ENCODE results near the gene ARID1A. TPM values are rescaled to one million over a fixed set of nuclear protein-coding genes. Genes with fewer than 3 reads are reported as not detected.

The ARID1A gene
- total RNA-seq, 1 donor from 2014 or later, result 187 TPM

DNA sequence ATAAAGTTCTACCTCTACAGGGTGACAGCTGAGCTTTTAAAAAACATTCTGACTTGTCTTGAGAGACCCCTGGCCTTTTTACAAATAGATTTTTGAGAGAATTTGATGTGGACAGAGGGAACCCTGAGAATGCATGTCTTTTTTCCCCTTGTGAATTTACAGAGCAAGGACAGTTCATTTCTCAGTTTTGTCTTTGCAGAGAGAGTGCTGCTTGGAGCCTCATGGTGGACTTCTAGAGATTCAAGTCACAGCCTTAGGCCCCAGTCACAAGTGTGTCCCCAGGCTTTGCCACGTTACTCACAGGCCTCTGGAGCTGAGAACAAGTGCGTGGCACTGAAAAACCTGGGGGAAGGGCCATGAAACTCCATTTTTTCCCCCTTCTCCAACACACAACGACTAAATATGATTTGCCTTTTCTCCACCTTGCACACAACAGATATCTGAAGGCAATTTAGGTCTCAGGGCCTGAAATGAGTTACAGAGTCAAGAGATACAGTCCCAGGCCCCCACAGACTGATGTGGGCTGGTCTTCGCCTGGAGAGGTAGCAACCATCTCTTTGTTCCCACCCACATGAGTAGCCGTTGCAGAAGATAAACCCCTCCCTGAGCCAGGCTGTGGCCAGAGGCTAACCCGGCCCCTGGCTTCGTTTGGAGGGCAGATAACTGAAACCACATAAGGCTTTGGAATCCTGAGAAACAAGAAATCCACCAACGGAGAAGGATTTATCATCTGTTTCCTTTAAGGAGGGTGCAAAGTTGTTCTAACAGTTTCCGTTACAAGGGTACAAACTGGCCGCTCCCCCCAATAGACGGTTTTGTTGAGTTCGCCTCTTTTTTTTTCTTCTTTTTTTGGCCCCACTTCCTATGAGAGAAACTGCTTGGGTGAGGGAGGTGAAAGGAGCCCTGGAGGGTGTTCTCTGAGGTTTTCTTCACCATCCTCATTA is 90.9 kb downstream of the ARID1A start:
- H3K9me3 Mint-ChIP-seq (ENCODE audit: unreplicated experiment), result peaks cover 20% of the 10 kb centered on the region
- TF ChIP-seq, protein P1, sequence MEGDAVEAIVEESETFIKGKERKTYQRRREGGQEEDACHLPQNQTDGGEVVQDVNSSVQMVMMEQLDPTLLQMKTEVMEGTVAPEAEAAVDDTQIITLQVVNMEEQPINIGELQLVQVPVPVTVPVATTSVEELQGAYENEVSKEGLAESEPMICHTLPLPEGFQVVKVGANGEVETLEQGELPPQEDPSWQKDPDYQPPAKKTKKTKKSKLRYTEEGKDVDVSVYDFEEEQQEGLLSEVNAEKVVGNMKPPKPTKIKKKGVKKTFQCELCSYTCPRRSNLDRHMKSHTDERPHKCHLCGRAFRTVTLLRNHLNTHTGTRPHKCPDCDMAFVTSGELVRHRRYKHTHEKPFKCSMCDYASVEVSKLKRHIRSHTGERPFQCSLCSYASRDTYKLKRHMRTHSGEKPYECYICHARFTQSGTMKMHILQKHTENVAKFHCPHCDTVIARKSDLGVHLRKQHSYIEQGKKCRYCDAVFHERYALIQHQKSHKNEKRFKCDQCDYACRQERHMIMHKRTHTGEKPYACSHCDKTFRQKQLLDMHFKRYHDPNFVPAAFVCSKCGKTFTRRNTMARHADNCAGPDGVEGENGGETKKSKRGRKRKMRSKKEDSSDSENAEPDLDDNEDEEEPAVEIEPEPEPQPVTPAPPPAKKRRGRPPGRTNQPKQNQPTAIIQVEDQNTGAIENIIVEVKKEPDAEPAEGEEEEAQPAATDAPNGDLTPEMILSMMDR (IDR thresholded peaks at IDR 0.05; ENCODE audit: partially characterized antibody, unreplicated experiment), result no peak
- no peaks in the 10 kb centered on the region for H3K36me3 Mint-ChIP-seq (ENCODE audit: unreplicated experiment)
- H3K27ac Mint-ChIP-seq (ENCODE audit: unreplicated experiment), result peak overlapping the region; percentile 99
- peaks cover 11% of the 10 kb centered on the region for H3K27me3 Mint-ChIP-seq (ENCODE audit: unreplicated experiment)
- H3K4me3 Mint-ChIP-seq (ENCODE audit: unreplicated experiment), result peak overlapping the region; percentile 97
- peaks cover 41% of the 10 kb centered on the region for H3K4me1 Mint-ChIP-seq (ENCODE audit: low read depth, unreplicated experiment)
- DNase-seq, result peak; percentile 58

DNA sequence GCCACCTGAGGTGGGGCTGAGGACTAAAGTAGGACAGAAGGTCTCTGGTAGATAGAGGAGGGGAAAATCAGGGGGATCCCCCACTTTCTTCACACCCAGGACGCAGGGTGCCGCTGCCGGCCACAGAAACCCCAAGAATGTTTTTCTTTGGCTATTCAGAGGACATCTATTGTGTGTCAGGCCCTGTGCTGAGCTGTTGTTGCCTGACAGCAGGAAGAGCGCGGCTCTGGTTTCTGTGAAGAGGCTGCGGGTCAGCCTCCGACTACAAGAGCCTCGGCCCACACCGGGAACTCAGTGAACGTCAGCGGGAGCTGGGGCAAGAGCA is 91.5 kb downstream of the ARID1A start:
- peak overlapping the region; percentile 99 for H3K27ac Mint-ChIP-seq (ENCODE audit: unreplicated experiment)
- TF ChIP-seq, protein P1 (IDR thresholded peaks at IDR 0.05; ENCODE audit: partially characterized antibody, unreplicated experiment), result no peak

DNA sequence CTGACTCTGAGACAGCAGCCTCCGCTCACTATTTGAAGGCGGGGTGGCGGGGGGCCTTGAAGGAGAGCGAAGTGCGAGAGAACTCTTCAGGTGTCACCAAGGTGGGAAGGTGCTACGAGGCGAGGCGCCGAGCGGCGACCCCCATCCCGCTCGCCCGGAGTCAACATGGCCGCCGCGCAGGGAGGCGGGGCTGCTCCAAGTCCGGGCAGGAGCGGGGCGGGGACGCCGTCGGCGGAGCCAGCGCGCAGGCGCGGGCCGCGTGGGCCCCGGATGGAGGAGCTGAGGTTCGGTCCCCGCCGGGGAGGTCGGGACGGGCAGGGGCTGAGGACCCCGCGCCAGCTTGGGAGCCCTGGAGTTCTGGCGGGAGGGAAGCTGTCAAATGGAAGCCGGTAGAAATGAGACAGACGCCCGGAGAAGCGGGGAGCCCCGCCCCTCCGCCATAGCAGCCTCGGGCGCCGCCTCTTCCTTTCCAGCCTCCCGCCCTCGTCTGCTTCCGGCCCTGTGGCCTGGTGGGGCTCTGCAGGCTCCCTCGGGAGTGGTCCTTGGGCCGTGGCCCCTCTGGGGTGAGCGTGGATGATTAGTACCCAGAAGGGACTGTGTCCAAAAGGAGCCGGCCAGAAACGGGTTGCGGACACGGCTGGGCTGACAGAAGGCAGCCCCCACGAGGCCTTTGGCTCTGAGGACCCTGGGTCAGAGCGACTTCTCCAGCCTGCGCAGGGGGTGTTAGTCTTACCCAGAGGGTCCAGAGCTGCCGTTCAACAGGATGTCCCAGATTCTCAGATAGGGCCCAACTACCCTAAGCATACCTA is 92.1 kb downstream of the ARID1A start, which contains the start of gene PIGV:
Gene PIGV (plus strand): TSS at position 245 of the 809 bp plus-strand sequence. CDS start 2,866 bp downstream, outside the sequence.
- H3K27ac Mint-ChIP-seq (ENCODE audit: unreplicated experiment), result peak within 1 kb of the TSS; percentile 99
- peaks cover 20% of the 10 kb centered on the region for H3K9me3 Mint-ChIP-seq (ENCODE audit: unreplicated experiment)
- peak within 1 kb of the TSS; percentile 97 for H3K4me3 Mint-ChIP-seq (ENCODE audit: unreplicated experiment)
- peaks cover 11% of the 10 kb centered on the region for H3K27me3 Mint-ChIP-seq (ENCODE audit: unreplicated experiment)
- TF ChIP-seq, protein P1 (IDR thresholded peaks at IDR 0.05; ENCODE audit: partially characterized antibody, unreplicated experiment), result no peak
- peak; percentile 94 for DNase-seq
- peaks cover 43% of the 10 kb centered on the region for H3K4me1 Mint-ChIP-seq (ENCODE audit: low read depth, unreplicated experiment)
- no peaks in the 10 kb centered on the region for H3K36me3 Mint-ChIP-seq (ENCODE audit: unreplicated experiment)

More for the DNA sequence above, 91.5 kb downstream of the ARID1A start:
- H3K9me3 Mint-ChIP-seq (ENCODE audit: unreplicated experiment), result peaks cover 20% of the 10 kb centered on the region
- no peaks in the 10 kb centered on the region for H3K36me3 Mint-ChIP-seq (ENCODE audit: unreplicated experiment)
- DNase-seq, result no peak
- H3K4me1 Mint-ChIP-seq (ENCODE audit: low read depth, unreplicated experiment), result peaks cover 41% of the 10 kb centered on the region
- H3K4me3 Mint-ChIP-seq (ENCODE audit: unreplicated experiment), result peak overlapping the region; percentile 97
- H3K27me3 Mint-ChIP-seq (ENCODE audit: unreplicated experiment), result peaks cover 11% of the 10 kb centered on the region

DNA sequence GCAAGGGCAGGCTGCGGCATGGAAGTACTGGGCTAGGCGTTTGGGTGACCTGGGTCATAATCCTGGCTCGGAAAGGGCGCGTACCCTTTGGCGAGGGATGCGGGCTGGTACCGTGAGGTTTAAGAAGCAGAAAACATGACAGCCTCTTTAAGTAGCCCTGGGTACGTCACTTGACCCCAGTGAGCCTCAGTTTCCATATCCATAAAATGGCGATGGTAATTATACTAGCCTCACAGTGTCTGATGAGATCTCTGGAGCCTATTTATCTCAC is 92.6 kb downstream of the ARID1A start:
- peak overlapping the region; percentile 83 for H3K4me3 Mint-ChIP-seq (ENCODE audit: unreplicated experiment)
- peaks cover 11% of the 10 kb centered on the region for H3K27me3 Mint-ChIP-seq (ENCODE audit: unreplicated experiment)
- H3K9me3 Mint-ChIP-seq (ENCODE audit: unreplicated experiment), result peaks cover 20% of the 10 kb centered on the region
- TF ChIP-seq, protein P1 (IDR thresholded peaks at IDR 0.05; ENCODE audit: partially characterized antibody, unreplicated experiment), result no peak
- peak overlapping the region; percentile 80 for H3K27ac Mint-ChIP-seq (ENCODE audit: unreplicated experiment)
- H3K36me3 Mint-ChIP-seq (ENCODE audit: unreplicated experiment), result no peaks in the 10 kb centered on the region
- no peak for DNase-seq
- peaks cover 43% of the 10 kb centered on the region for H3K4me1 Mint-ChIP-seq (ENCODE audit: low read depth, unreplicated experiment)
